ENCODE results near the gene EEPD1.

DNA sequence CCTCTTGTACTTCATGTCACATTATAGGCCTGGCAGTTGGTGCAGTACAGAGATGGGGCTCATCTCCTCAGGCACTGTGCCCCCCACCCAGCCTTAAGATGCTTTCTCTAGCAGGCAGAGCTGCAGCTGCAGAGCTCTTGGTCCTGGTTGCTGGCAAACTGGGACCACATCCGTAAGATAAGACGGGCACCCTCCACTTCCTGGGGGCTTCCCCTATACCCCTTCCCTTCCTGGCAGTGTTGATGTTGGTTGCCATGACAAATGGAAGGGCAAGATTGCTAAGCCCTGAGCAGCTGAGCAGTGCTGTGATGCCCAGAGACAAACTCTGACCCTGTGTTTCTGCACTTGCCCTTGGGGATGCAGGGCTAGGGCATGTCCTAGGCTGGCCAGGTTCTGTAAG, 133.2 kb downstream of the EEPD1 start:
- TF ChIP-seq CTCF (IDR thresholded peaks at IDR 0.05; ENCODE audit: low read depth, low read length, missing input control) (no peak), YY1 (IDR thresholded peaks at IDR 0.05) (no peak), HNF4G (IDR thresholded peaks at IDR 0.05) (no peak), EGR1 (IDR thresholded peaks at IDR 0.05; ENCODE audit: low read depth in 2 of 2) (no peak)
- TF ChIP-seq, protein P1, sequence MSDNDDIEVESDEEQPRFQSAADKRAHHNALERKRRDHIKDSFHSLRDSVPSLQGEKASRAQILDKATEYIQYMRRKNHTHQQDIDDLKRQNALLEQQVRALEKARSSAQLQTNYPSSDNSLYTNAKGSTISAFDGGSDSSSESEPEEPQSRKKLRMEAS (IDR thresholded peaks at IDR 0.05): no peak

All from liver (tissue), 3 donors.